H1 (cell line): ENCODE results near the gene SSR1. TPM values are rescaled to one million over a fixed set of nuclear protein-coding genes. Genes with fewer than 3 reads are reported as not detected.

Experiments
- CTCF ChIA-PET: fragments of 300-600 bp; sonication (Branson Sonifier 250); formaldehyde crosslinking; loops from one replicate; lab custom pipeline; 2021; ENCODE audit not compliant: partially characterized antibody; lab: Charles Lee
- POLR2A ChIA-PET: fragments of 300-600 bp; sonication (Branson Sonifier 250); formaldehyde crosslinking; loops from one replicate; lab custom pipeline; 2021; ENCODE audit warnings: inconsistent platforms; ENCODE audit not compliant: partially characterized antibody; lab: Charles Lee
- DNase-seq, 2 experiments: peaks; one replicate each; pipeline versions ENCODE4 v3.0.0 to v3.0.0-alpha.2; 2010 to 2022; ENCODE audit warnings: low spot score in 2 of 2, low read depth in 1 of 2, mixed read lengths in 1 of 2
- FAIRE-seq: peaks from 2 replicates; lab custom pipeline; 2011; peaks lifted over from hg19 to GRCh38; lab: Jason Lieb, UNC
- H2AFZ ChIP-seq: 2 replicates; pipeline ENCODE4 v1.8.1; 2012; ENCODE audit warnings: low read length, inconsistent platforms
- H2AK5ac ChIP-seq: 2 replicates; pipeline ENCODE4 v1.6.1; 2013; ENCODE audit warnings: low read depth, low read length
- H2BK120ac ChIP-seq: replicated peaks from 2 replicates; pipeline ENCODE3; 2013; ENCODE audit warnings: low read depth, low read length, inconsistent platforms
- H2BK12ac ChIP-seq: 2 replicates; pipeline ENCODE4 v1.6.1; 2013; ENCODE audit warnings: low read depth, low read length
- H2BK15ac ChIP-seq: 2 replicates; pipeline ENCODE4 v1.6.1; 2013; ENCODE audit warnings: low read length
- H2BK20ac ChIP-seq: 2 replicates; pipeline ENCODE4 v1.6.1; 2013; ENCODE audit warnings: low read length
- H2BK5ac ChIP-seq: 2 replicates; pipeline ENCODE4 v1.6.1; 2013; ENCODE audit warnings: low read depth, low read length
- H3K14ac ChIP-seq: 2 replicates; pipeline ENCODE4 v1.6.1; 2013; ENCODE audit warnings: inconsistent platforms; ENCODE audit not compliant: insufficient read length
- H3K18ac ChIP-seq: 2 replicates; pipeline ENCODE4 v1.6.1; 2013; ENCODE audit warnings: low read length; ENCODE audit errors: extremely low read depth
- H3K23ac ChIP-seq: 2 replicates; pipeline ENCODE4 v1.6.1; 2013; ENCODE audit warnings: inconsistent platforms; ENCODE audit not compliant: insufficient read length
- H3K23me2 ChIP-seq: 2 replicates; pipeline ENCODE4 v1.6.1; 2013; ENCODE audit warnings: low read depth, low read length
- H3K27ac ChIP-seq: 2 replicates; pipeline ENCODE4 v1.6.1; 2011; ENCODE audit warnings: low read depth, low read length, inconsistent platforms
- H3K27me3 ChIP-seq, 4 experiments: replicated peaks in 1 of 4; 1 replicate in 1 of 4; 2 replicates in 3 of 4; pipeline versions ENCODE4 v1.6.1 to v1.8.1; 2011 to 2013; ENCODE audit warnings: low read length in 3 of 4, mild to moderate bottlenecking in 3 of 4, inconsistent platforms in 2 of 4, mixed read lengths in 2 of 4, moderate library complexity in 1 of 4; ENCODE audit not compliant: control insufficient read depth in 3 of 4, insufficient read depth in 3 of 4; ENCODE audit errors: extremely low read depth in 1 of 4
- H3K36me3 ChIP-seq, 4 experiments: 2 replicates each; pipeline versions ENCODE4 v1.6.1 to v1.8.1; 2011 to 2013; ENCODE audit warnings: mild to moderate bottlenecking in 4 of 4, low read length in 3 of 4, moderate library complexity in 2 of 4, control low read depth in 1 of 4, inconsistent platforms in 1 of 4; ENCODE audit not compliant: insufficient read depth in 4 of 4, control insufficient read depth in 2 of 4
- H3K4ac ChIP-seq: replicated peaks from 2 replicates; pipeline ENCODE3; 2013; ENCODE audit warnings: low read length, low read depth, mixed read lengths, inconsistent platforms; ENCODE audit not compliant: insufficient read length
- H3K4me1 ChIP-seq, 4 experiments: replicated peaks in 1 of 4; 1 replicate in 1 of 4; 2 replicates in 3 of 4; pipeline versions ENCODE4 v1.6.1 to v1.8.1; 2011 to 2013; ENCODE audit warnings: low read length in 3 of 4, inconsistent platforms in 2 of 4, mixed read lengths in 1 of 4; ENCODE audit not compliant: insufficient read depth in 4 of 4, control insufficient read depth in 3 of 4
- H3K4me2 ChIP-seq, 2 experiments: 2 replicates each; pipeline versions ENCODE4 v1.6.1 to v1.8.1; 2011 to 2013; ENCODE audit warnings: low read depth in 2 of 2, low read length in 2 of 2, control low read depth in 1 of 2, inconsistent platforms in 1 of 2, mild to moderate bottlenecking in 1 of 2; ENCODE audit not compliant: insufficient read depth in 1 of 2
- H3K4me3 ChIP-seq, 4 experiments: fragments of 200-600, 300-600 bp in 1 of 4; sonication (generic), shearing (Covaris generic), sonication (Bioruptor Twin) in 1 of 4; 2 replicates each; pipeline versions ENCODE4 v1.5.1 to v1.8.1; 2011 to 2016; ENCODE audit warnings: low read length in 4 of 4, low read depth in 3 of 4, control low read depth in 2 of 4, inconsistent platforms in 2 of 4, mild to moderate bottlenecking in 2 of 4, mixed read lengths in 1 of 4, moderate library complexity in 1 of 4; ENCODE audit not compliant: insufficient read depth in 2 of 4; ENCODE audit errors: extremely low read depth in 1 of 4
- H3K56ac ChIP-seq: replicated peaks from 2 replicates; pipeline ENCODE3; 2013; ENCODE audit warnings: low read depth, mild to moderate bottlenecking, mixed read lengths, low read length, inconsistent platforms; ENCODE audit not compliant: insufficient read length
- H3K79me1 ChIP-seq: 2 replicates; pipeline ENCODE4 v1.6.1; 2013; ENCODE audit warnings: low read depth, low read length, control low read depth
- H3K79me2 ChIP-seq, 2 experiments: 2 replicates each; pipeline versions ENCODE4 v1.6.1 to v1.8.1; 2012 to 2013; ENCODE audit warnings: low read length in 2 of 2, mild to moderate bottlenecking in 2 of 2, inconsistent platforms in 1 of 2; ENCODE audit not compliant: insufficient read depth in 2 of 2, control insufficient read depth in 1 of 2
- H3K9ac ChIP-seq, 4 experiments: replicated peaks in 1 of 4; 1 replicate in 1 of 4; 2 replicates in 3 of 4; pipeline versions ENCODE4 v1.6.1 to v1.8.1; 2011 to 2013; ENCODE audit warnings: low read depth in 3 of 4, low read length in 3 of 4, control low read depth in 2 of 4, mild to moderate bottlenecking in 2 of 4, moderate library complexity in 2 of 4, inconsistent platforms in 1 of 4; ENCODE audit errors: extremely low read depth in 1 of 4
- H3K9me3 ChIP-seq, 2 experiments: 2 replicates each; pipeline versions ENCODE4 v1.6.1 to v1.8.1; 2012 to 2013; ENCODE audit warnings: mild to moderate bottlenecking in 2 of 2, moderate library complexity in 2 of 2, control low read depth in 1 of 2, inconsistent platforms in 1 of 2, low read depth in 1 of 2, low read length in 1 of 2, mixed read lengths in 1 of 2; ENCODE audit not compliant: insufficient read depth in 2 of 2
- H4K20me1 ChIP-seq, 2 experiments: replicated peaks in 1 of 2; 2 replicates each; pipeline versions ENCODE3 to v1.8.1; 2011 to 2013; ENCODE audit warnings: inconsistent platforms in 2 of 2, low read length in 2 of 2, mild to moderate bottlenecking in 1 of 2; ENCODE audit not compliant: insufficient read depth in 2 of 2, control insufficient read depth in 1 of 2
- H4K5ac ChIP-seq: 2 replicates; pipeline ENCODE4 v1.6.1; 2013; ENCODE audit warnings: low read length, low read depth, mixed read lengths, inconsistent platforms; ENCODE audit not compliant: insufficient read length
- H4K8ac ChIP-seq: 2 replicates; pipeline ENCODE4 v1.8.0; 2013; ENCODE audit warnings: mild to moderate bottlenecking, moderate library complexity, low read length, inconsistent platforms; ENCODE audit not compliant: insufficient read depth; ENCODE audit errors: extremely low read depth
- H4K91ac ChIP-seq: replicated peaks from 2 replicates; pipeline ENCODE3; 2013; ENCODE audit warnings: low read length, mixed read lengths, inconsistent platforms; ENCODE audit not compliant: insufficient read length
- ASH2L ChIP-seq: fragments of 200-600, 300-600 bp; sonication (generic); IDR thresholded peaks from one replicate; pipeline ENCODE4 v1.7.1; 2017; ENCODE audit warnings: low read length
- CBX8 ChIP-seq: fragments of 300-800, 300-1000 bp; sonication (generic); IDR thresholded peaks from 2 replicates; pipeline ENCODE4 v1.7.1; 2016; ENCODE audit warnings: low read depth, low read length, borderline replicate concordance
- EP300 ChIP-seq, 2 experiments: IDR thresholded peaks; 1 replicate in 1 of 2; 2 replicates in 1 of 2; pipeline ENCODE4 v1.6.1; 2011 to 2012; ENCODE audit warnings: low read depth in 2 of 2, low read length in 2 of 2, mild to moderate bottlenecking in 2 of 2, borderline replicate concordance in 1 of 2, inconsistent platforms in 1 of 2, moderate library complexity in 1 of 2
- HDAC6 ChIP-seq: IDR thresholded peaks from one replicate; pipeline ENCODE4 v1.7.1; 2012; ENCODE audit warnings: low read depth, mild to moderate bottlenecking, inconsistent platforms, low read length, moderate library complexity
- POLR2AphosphoS5 ChIP-seq: IDR thresholded peaks from 2 replicates; pipeline ENCODE4 v1.6.1; 2011; ENCODE audit warnings: low read depth, low read length
- RAD21 ChIP-seq, 2 experiments: IDR thresholded peaks in 1 of 2; conservative IDR thresholded peaks in 1 of 2; 2 replicates each; pipeline ENCODE4 v1.6.1; 2011; ENCODE audit warnings: low read depth in 2 of 2, low read length in 2 of 2, improper control_type of control experiment in 1 of 2, inconsistent platforms in 1 of 2, mild to moderate bottlenecking in 1 of 2, moderate library complexity in 1 of 2
- RNF2 ChIP-seq: fragments of 200-900, 300-1000 bp; sonication (generic); IDR thresholded peaks from 2 replicates; pipeline ENCODE4 v1.7.1; 2016; ENCODE audit warnings: borderline replicate concordance, low read depth, mild to moderate bottlenecking, antibody characterized with exemption, low read length; ENCODE audit not compliant: poor library complexity, severe bottlenecking; ENCODE audit errors: missing control alignments
- SIX5 ChIP-seq: IDR thresholded peaks from 2 replicates; pipeline ENCODE4 v1.6.1; 2011; ENCODE audit warnings: mild to moderate bottlenecking, low read depth, low read length
- TBP ChIP-seq: IDR thresholded peaks from 2 replicates; pipeline ENCODE4 v1.6.1; 2011; ENCODE audit warnings: low read depth, low read length, improper control_type of control experiment
- TCF12 ChIP-seq: IDR thresholded peaks from 2 replicates; pipeline ENCODE4 v1.6.1; 2011; ENCODE audit warnings: low read depth, mild to moderate bottlenecking, low read length
- WGBS, 2 experiments: shearing (Covaris generic) in 1 of 2; methylation state at CpG; one replicate each; pipeline versions ENCODE4 v1.1.6 to v1.1.7; 2013 to 2015; ENCODE audit warnings: low lambda C conversion rate in 2 of 2, mixed read lengths in 2 of 2, inconsistent platforms in 1 of 2, low coverage in 1 of 2, missing lambda C conversion rate in 1 of 2; ENCODE audit not compliant: insufficient replicate concordance in 2 of 2, insufficient coverage in 1 of 2, insufficient read length in 1 of 2; ENCODE audit errors: extremely low coverage in 1 of 2, missing lambda C conversion rate in 1 of 2; 5-methylcytosine and 5-hydroxymethylcytosine counted together
- polyA plus RNA-seq, 7 experiments: library from polyadenylated mRNA; depleted of rRNA in 3 of 7; stranded (reverse) in 5 of 7; unstranded in 2 of 7; fragments of >200 nt in 5 of 7; fragments of 200-250 nt in 2 of 7; gene quantifications; 1 replicate in 5 of 7; 2 replicates in 1 of 7; 4 replicates in 1 of 7; pipeline versions ENCODE4 v1.2.1 to v1.2.3, GENCODE V29; 2011 to 2013; ENCODE audit warnings: missing spikeins in 2 of 7, mixed read lengths in 2 of 7
- total RNA-seq: library from RNA; stranded (reverse); fragmentation: NEBNext Ultra II Directional; extraction: Animal tissue kit (Norgen Biotek cat#: 25700); gene quantifications from 2 replicates; pipeline ENCODE4 v1.2.1, GENCODE V29; 2021
- TF ChIP-seq, protein P1 (sequence below), 3 experiments: IDR thresholded peaks; 1 replicate in 2 of 3; 2 replicates in 1 of 3; pipeline versions ENCODE4 v1.5.1 to v1.6.1; 2011; ENCODE audit warnings: low read length in 3 of 3, mild to moderate bottlenecking in 3 of 3, inconsistent platforms in 2 of 3, low read depth in 1 of 3, moderate library complexity in 1 of 3; ENCODE audit not compliant: insufficient read depth in 1 of 3; ENCODE audit errors: control extremely low read depth in 1 of 3

The SSR1 gene
- total and polyA plus RNA-seq, 2 of the 8 experiments (the other 6 are each of a cell fraction or from before 2014, with no cell fraction given): 26.6 to 117 TPM

DNA sequence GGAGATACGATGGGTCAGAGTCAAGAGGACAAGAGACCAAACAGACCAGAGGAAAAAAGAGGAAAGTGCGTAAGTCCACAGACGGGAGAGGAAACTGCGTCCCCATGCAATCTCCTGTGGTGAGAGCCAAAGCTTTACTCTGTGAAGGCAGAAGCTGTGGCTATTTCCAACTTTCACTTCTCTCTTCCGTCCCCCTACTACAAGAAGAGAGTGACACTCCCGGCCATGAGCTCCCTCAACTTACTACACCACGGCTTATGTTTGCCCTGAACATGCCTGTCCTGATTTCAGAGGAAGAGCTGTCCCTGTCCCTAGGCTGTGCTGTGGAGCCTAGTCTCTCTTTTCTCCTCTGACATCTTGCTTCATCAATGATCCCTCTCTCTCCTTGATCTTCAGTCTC, 11.5 kb upstream of the SSR1 start:
- Histone ChIP-seq H3K23me2 (no peaks in the 10 kb centered on the region), H3K4ac (no peak overlapping the region), H4K8ac (no peak overlapping the region), H2BK20ac (0 out of 2 replicates have a peak overlapping the region, but pooled peaks have one; percentile 69), H3K79me2 (no peaks in the 10 kb centered on the region), H4K91ac (no peak overlapping the region), H3K14ac (no peak overlapping the region), H2BK5ac (no peak overlapping the region), H2BK15ac (no peak overlapping the region; the same call in 1 of the 2 replicates), H3K79me1 (no peaks in the 10 kb centered on the region), H2AK5ac (no peak overlapping the region), H3K36me3 (no peaks in the 10 kb centered on the region), H3K9ac (no peak overlapping the region), H3K27me3 (no peaks in the 10 kb centered on the region), H2BK120ac (no peak overlapping the region), H4K5ac (no peak overlapping the region), H3K4me3 (no peak overlapping the region), H3K4me1 (no peaks in the 10 kb centered on the region), H3K56ac (no peak overlapping the region), H4K20me1 (no peaks in the 10 kb centered on the region), H2AFZ (peak overlapping the region; percentile 34; the same call in 1 of the 2 replicates), H3K4me2 (no peak overlapping the region), H3K18ac (no peak overlapping the region), H2BK12ac (peak overlapping the region; percentile 18; the same call in 1 of the 2 replicates), H3K9me3 (no peaks in the 10 kb centered on the region), H3K27ac (no peak overlapping the region), H3K23ac (no peak overlapping the region)
- ChIA-PET CTCF (interaction anchor here (0.9 to 2.0 kb wide), 4 partner anchors 11 to 64 kb away, joined by 3 to 6 read pairs (median 4); partner anchors contain the start of genes CAGE1 and RIOK1), POLR2A (no interaction called here)
- DNase-seq (no peak), FAIRE-seq (no peak)
- WGBS, 2 experiments: 72% methylated on average over 7 of the region's 7 CpGs; no CpG with 5 or more reads in 1 of the 2 experiments
- TF ChIP-seq, protein P1, sequence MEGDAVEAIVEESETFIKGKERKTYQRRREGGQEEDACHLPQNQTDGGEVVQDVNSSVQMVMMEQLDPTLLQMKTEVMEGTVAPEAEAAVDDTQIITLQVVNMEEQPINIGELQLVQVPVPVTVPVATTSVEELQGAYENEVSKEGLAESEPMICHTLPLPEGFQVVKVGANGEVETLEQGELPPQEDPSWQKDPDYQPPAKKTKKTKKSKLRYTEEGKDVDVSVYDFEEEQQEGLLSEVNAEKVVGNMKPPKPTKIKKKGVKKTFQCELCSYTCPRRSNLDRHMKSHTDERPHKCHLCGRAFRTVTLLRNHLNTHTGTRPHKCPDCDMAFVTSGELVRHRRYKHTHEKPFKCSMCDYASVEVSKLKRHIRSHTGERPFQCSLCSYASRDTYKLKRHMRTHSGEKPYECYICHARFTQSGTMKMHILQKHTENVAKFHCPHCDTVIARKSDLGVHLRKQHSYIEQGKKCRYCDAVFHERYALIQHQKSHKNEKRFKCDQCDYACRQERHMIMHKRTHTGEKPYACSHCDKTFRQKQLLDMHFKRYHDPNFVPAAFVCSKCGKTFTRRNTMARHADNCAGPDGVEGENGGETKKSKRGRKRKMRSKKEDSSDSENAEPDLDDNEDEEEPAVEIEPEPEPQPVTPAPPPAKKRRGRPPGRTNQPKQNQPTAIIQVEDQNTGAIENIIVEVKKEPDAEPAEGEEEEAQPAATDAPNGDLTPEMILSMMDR (IDR thresholded peaks at IDR 0.05; ENCODE audit: control extremely low read depth in 1 of 3, insufficient read depth in 1 of 3, low read depth in 1 of 3, low read length in 3 of 3): no peak
- TF ChIP-seq ASH2L: no peak
- no peak for TF ChIP-seq POLR2AphosphoS5
- no peak for TF ChIP-seq RNF2
- no peak for TF ChIP-seq CBX8
- TF ChIP-seq EP300 (IDR thresholded peaks at IDR 0.05; ENCODE audit: borderline replicate concordance in 1 of 2, low read depth in 2 of 2, low read length in 2 of 2): no peak
- no peak for TF ChIP-seq TCF12
- no peak for TF ChIP-seq SIX5
- no peak for TF ChIP-seq TBP
- TF ChIP-seq HDAC6: no peak
- TF ChIP-seq RAD21 (IDR thresholded peaks at IDR 0.05 in 1 of 2, conservative IDR thresholded peaks at IDR 0.05 in 1 of 2; ENCODE audit: low read depth in 2 of 2, low read length in 2 of 2): no peak
